Fibroblast of skin of scalp (primary cell): ENCODE measurements around the gene USF1. TPM values are rescaled to one million over a fixed set of nuclear protein-coding genes. Genes with fewer than 3 reads are reported as not detected.

Source experiments
- DNase-seq: peaks from one replicate; pipeline ENCODE4 v3.0.0-alpha.2; 2013
- polyA plus RNA-seq, 2 experiments: library from polyadenylated mRNA; unstranded; fragments of 120-200 nt; gene quantifications; one replicate each; pipeline ENCODE4 v1.2.1, GENCODE V29; 2013; ENCODE audit not compliant: insufficient read length in 2 of 2

USF1 gene
- polyA plus RNA-seq (2013, experiment 1 of 2; ENCODE audit: insufficient read length): 24.5 TPM
- 24.0 TPM for polyA plus RNA-seq (2013, experiment 2 of 2; ENCODE audit: insufficient read length)

GRCh38 chr1:161045736-161046604, at the start of gene USF1:
USF1 (minus strand) TSS chr1:161045977; CDS start chr1:161043275, 2,702 bp downstream.
- peak; percentile 96 for DNase-seq

- DNase-seq: no peak
Measured at GRCh38 chr1:161095230-161095629, 49.5 kb upstream of the USF1 start.

- no peak for DNase-seq
Measured at GRCh38 chr1:161094481-161094880, 48.7 kb upstream of the USF1 start.

- no peak for DNase-seq
Measured at GRCh38 chr1:161092621-161093028, 46.8 kb upstream of the USF1 start.

- DNase-seq: peak; percentile 31
Measured at GRCh38 chr1:161091796-161092507, 46.2 kb upstream of the USF1 start.

GRCh38 chr1:161091093-161091492, 45.3 kb upstream of the USF1 start:
- DNase-seq: no peak

GRCh38 chr1:161090617-161091016, 44.8 kb upstream of the USF1 start:
- DNase-seq: no peak

- no peak for DNase-seq
Measured at GRCh38 chr1:161089938-161090337, 44.2 kb upstream of the USF1 start.

- no peak for DNase-seq
Measured at GRCh38 chr1:161089251-161089924, 43.6 kb upstream of the USF1 start, which contains the start of gene NECTIN4. NECTIN4 (minus strand) TSS chr1:161089558; CDS start chr1:161089296, 262 bp downstream.

- no peak for DNase-seq
Measured at GRCh38 chr1:161088587-161089110, 42.9 kb upstream of the USF1 start.

- no peak for DNase-seq
Measured at GRCh38 chr1:161086457-161086856, 40.7 kb upstream of the USF1 start.

GRCh38 chr1:161085165-161085564, 39.4 kb upstream of the USF1 start:
- DNase-seq: peak; percentile 56

GRCh38 chr1:161084597-161084988, 38.8 kb upstream of the USF1 start:
- no peak for DNase-seq

- DNase-seq: peak; percentile 42
Measured at GRCh38 chr1:161083748-161084596, 38.2 kb upstream of the USF1 start.

- peak; percentile 87 for DNase-seq
Measured at GRCh38 chr1:161082996-161083747, 37.4 kb upstream of the USF1 start.

GRCh38 chr1:161082483-161082882, 36.7 kb upstream of the USF1 start:
- no peak for DNase-seq

GRCh38 chr1:161081519-161081918, 35.7 kb upstream of the USF1 start:
- DNase-seq: no peak

GRCh38 chr1:161080441-161081405, 34.9 kb upstream of the USF1 start:
- DNase-seq: peak; percentile 53

- no peak for DNase-seq
Measured at GRCh38 chr1:161079436-161080110, 33.8 kb upstream of the USF1 start.
